Measurements from ENCODE around the gene RHOB.

The RHOB gene

GRCh38 chr2:20472569-20472968, 25.7 kb downstream of the RHOB start:
- in situ Hi-C loops (cut with MboI; ENCODE audit: low sequenced_read_pairs) = no loop called here

GRCh38 chr2:20473128-20473527, 26.3 kb downstream of the RHOB start:
- in situ Hi-C loops (cut with MboI; ENCODE audit: low sequenced_read_pairs) = no loop called here

- in situ Hi-C loops (cut with MboI; ENCODE audit: low sequenced_read_pairs) = no loop called here
Measured at GRCh38 chr2:20474757-20475566, 28.1 kb downstream of the RHOB start.

- in situ Hi-C loops (cut with MboI; ENCODE audit: low sequenced_read_pairs) = no loop called here
Measured at GRCh38 chr2:20475567-20475952, 28.7 kb downstream of the RHOB start.

GRCh38 chr2:20476481-20476880, 29.6 kb downstream of the RHOB start:
- in situ Hi-C loops (cut with MboI; ENCODE audit: low sequenced_read_pairs) = no loop called here

GRCh38 chr2:20476950-20477349, 30.1 kb downstream of the RHOB start:
- in situ Hi-C loops (cut with MboI; ENCODE audit: low sequenced_read_pairs) = no loop called here

- in situ Hi-C loops (cut with MboI; ENCODE audit: low sequenced_read_pairs) = no loop called here
Measured at GRCh38 chr2:20478961-20479360, 32.1 kb downstream of the RHOB start.

GRCh38 chr2:20479835-20480234, 33.0 kb downstream of the RHOB start:
- in situ Hi-C loops (cut with MboI; ENCODE audit: low sequenced_read_pairs) = no loop called here

- in situ Hi-C loops (cut with MboI; ENCODE audit: low sequenced_read_pairs) = no loop called here
Measured at GRCh38 chr2:20480913-20481312, 34.0 kb downstream of the RHOB start.

GRCh38 chr2:20481798-20482405, 35.0 kb downstream of the RHOB start:
- in situ Hi-C loops (cut with MboI; ENCODE audit: low sequenced_read_pairs) = no loop called here

GRCh38 chr2:20482725-20483124, 35.9 kb downstream of the RHOB start:
- in situ Hi-C loops (cut with MboI; ENCODE audit: low sequenced_read_pairs) = no loop called here

GRCh38 chr2:20483194-20483895, 36.5 kb downstream of the RHOB start:
- in situ Hi-C loops (cut with MboI; ENCODE audit: low sequenced_read_pairs) = no loop called here

- in situ Hi-C loops (cut with MboI; ENCODE audit: low sequenced_read_pairs) = no loop called here
Measured at GRCh38 chr2:20484034-20484617, 37.3 kb downstream of the RHOB start.

GRCh38 chr2:20484810-20485611, 38.1 kb downstream of the RHOB start:
- in situ Hi-C loops (cut with MboI; ENCODE audit: low sequenced_read_pairs) = no loop called here

- in situ Hi-C loops (cut with MboI; ENCODE audit: low sequenced_read_pairs) = no loop called here
Measured at GRCh38 chr2:20485612-20486388, 38.9 kb downstream of the RHOB start.

GRCh38 chr2:20486571-20486970, 39.7 kb downstream of the RHOB start:
- in situ Hi-C loops (cut with MboI; ENCODE audit: low sequenced_read_pairs) = no loop called here

GRCh38 chr2:20487030-20487391, 40.1 kb downstream of the RHOB start:
- in situ Hi-C loops (cut with MboI; ENCODE audit: low sequenced_read_pairs) = no loop called here

- in situ Hi-C loops (cut with MboI; ENCODE audit: low sequenced_read_pairs) = no loop called here
Measured at GRCh38 chr2:20487392-20488174, 40.7 kb downstream of the RHOB start.

- in situ Hi-C loops (cut with MboI; ENCODE audit: low sequenced_read_pairs) = no loop called here
Measured at GRCh38 chr2:20488201-20488641, 41.3 kb downstream of the RHOB start.
